ENCODE results near the gene ACTR5.

Gene ACTR5

GRCh38 chr20:38762174-38762573 lies 13.9 kb downstream of the ACTR5 start:
- no peak for DNase-seq (ENCODE audit: low read depth)
- no peak overlapping the region for H3K4me3 ChIP-seq (ENCODE audit: low read depth, low read length)
- TF ChIP-seq, protein P1, sequence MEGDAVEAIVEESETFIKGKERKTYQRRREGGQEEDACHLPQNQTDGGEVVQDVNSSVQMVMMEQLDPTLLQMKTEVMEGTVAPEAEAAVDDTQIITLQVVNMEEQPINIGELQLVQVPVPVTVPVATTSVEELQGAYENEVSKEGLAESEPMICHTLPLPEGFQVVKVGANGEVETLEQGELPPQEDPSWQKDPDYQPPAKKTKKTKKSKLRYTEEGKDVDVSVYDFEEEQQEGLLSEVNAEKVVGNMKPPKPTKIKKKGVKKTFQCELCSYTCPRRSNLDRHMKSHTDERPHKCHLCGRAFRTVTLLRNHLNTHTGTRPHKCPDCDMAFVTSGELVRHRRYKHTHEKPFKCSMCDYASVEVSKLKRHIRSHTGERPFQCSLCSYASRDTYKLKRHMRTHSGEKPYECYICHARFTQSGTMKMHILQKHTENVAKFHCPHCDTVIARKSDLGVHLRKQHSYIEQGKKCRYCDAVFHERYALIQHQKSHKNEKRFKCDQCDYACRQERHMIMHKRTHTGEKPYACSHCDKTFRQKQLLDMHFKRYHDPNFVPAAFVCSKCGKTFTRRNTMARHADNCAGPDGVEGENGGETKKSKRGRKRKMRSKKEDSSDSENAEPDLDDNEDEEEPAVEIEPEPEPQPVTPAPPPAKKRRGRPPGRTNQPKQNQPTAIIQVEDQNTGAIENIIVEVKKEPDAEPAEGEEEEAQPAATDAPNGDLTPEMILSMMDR (IDR thresholded peaks at IDR 0.05; ENCODE audit: low read depth, low read length) = no peak
- TF ChIP-seq MAX (IDR thresholded peaks at IDR 0.05; ENCODE audit: low read depth, low read length) = no peak
- no peak for TF ChIP-seq POLR2A (IDR thresholded peaks at IDR 0.05; ENCODE audit: extremely low read depth, insufficient read length)
- no peak for TF ChIP-seq MYC (IDR thresholded peaks at IDR 0.05; ENCODE audit: low read depth, low read length)

GRCh38 chr20:38763616-38764015 lies 15.4 kb downstream of the ACTR5 start:
- no peak for TF ChIP-seq MYC (IDR thresholded peaks at IDR 0.05; ENCODE audit: low read depth, low read length)
- TF ChIP-seq POLR2A (IDR thresholded peaks at IDR 0.05; ENCODE audit: extremely low read depth, insufficient read length) = no peak
- no peak for TF ChIP-seq MAX (IDR thresholded peaks at IDR 0.05; ENCODE audit: low read depth, low read length)
- TF ChIP-seq, protein P1 (IDR thresholded peaks at IDR 0.05; ENCODE audit: low read depth, low read length) = no peak
- DNase-seq (ENCODE audit: low read depth) = no peak
- no peak overlapping the region for H3K4me3 ChIP-seq (ENCODE audit: low read depth, low read length)

DNA sequence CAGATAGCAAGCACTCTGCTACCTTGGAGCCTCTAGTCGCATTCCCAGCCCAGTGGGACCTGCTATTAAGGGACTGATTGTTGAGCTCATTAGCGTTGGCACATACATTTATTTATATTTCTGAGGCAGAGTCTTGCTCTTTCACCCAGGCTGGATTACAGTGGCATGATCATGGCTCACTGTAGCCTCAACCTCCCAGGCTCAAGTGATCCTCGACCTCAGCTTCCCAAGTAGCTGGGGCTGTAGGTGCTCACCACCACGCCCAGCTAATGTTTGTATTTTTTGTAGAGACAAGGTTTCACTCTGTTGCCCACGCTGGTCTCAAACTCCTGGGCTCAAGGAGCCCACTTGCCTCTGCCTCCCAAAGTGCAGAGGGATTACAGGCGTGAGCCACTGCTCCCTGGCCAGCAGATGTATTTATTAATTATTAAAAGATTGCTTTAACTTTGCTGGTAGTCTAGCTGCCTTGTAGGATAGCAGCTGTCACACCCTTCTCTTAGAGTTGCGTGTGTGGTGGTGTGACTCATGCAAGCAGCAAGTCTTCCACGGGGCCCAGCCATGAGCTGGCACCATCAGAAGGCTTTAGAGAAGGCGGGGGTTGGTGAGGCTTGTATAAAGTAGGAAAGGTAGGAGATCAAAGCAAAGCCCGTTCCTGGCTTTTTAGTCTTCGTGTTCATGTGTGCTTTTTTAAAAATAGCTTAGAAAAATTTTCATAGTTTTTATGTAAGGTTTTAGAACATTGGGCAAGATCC lies 16.5 kb downstream of the ACTR5 start:
- no peak overlapping the region for H3K4me3 ChIP-seq (ENCODE audit: low read depth, low read length)
- peak; percentile 62 for TF ChIP-seq MAX (IDR thresholded peaks at IDR 0.05; ENCODE audit: low read depth, low read length)
- peak; percentile 20; the same call in 1 of the 2 replicates for TF ChIP-seq MYC (IDR thresholded peaks at IDR 0.05; ENCODE audit: low read depth, low read length)
- no peak for TF ChIP-seq POLR2A (IDR thresholded peaks at IDR 0.05; ENCODE audit: extremely low read depth, insufficient read length)
- TF ChIP-seq, protein P1 (IDR thresholded peaks at IDR 0.05; ENCODE audit: low read depth, low read length) = no peak
- peak; percentile 70 for DNase-seq (ENCODE audit: low read depth)

DNA sequence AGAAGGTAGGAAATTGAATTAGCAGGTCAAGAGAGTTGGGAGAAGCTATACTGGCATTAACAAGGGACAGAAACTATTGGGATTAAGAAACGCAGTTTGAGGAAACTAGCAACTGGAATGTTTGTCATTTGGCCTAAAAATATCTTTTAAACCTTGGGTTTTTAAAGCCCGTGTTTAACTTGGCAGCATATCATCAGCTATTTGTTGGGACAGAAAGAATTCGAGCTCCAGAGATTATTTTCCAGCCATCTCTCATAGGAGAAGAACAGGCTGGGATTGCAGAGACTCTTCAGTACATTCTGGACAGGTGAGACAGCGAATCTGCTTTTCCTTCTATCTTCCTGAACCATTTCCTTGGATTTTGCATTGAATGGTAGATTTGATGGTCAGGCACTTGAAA lies 17.8 kb downstream of the ACTR5 start:
- TF ChIP-seq MYC (IDR thresholded peaks at IDR 0.05; ENCODE audit: low read depth, low read length) (no peak), MAX (IDR thresholded peaks at IDR 0.05; ENCODE audit: low read depth, low read length) (no peak), POLR2A (IDR thresholded peaks at IDR 0.05; ENCODE audit: extremely low read depth, insufficient read length) (no peak)
- TF ChIP-seq, protein P1 (IDR thresholded peaks at IDR 0.05; ENCODE audit: low read depth, low read length) = no peak
- no peak overlapping the region for H3K4me3 ChIP-seq (ENCODE audit: low read depth, low read length)
- no peak for DNase-seq (ENCODE audit: low read depth)

- TF ChIP-seq POLR2A (IDR thresholded peaks at IDR 0.05; ENCODE audit: extremely low read depth, insufficient read length) (no peak), MAX (IDR thresholded peaks at IDR 0.05; ENCODE audit: low read depth, low read length) (no peak), MYC (IDR thresholded peaks at IDR 0.05; ENCODE audit: low read depth, low read length) (no peak)
- TF ChIP-seq, protein P1 (IDR thresholded peaks at IDR 0.05; ENCODE audit: low read depth, low read length) = no peak
- DNase-seq (ENCODE audit: low read depth) = no peak
- H3K4me3 ChIP-seq (ENCODE audit: low read depth, low read length) = no peak overlapping the region
These were observed 21.4 kb downstream of the ACTR5 start for GRCh38 chr20:38769376-38770295.

Measured in NB4 (cell line).